ENCODE results near the gene NME5. TPM values are rescaled to one million over a fixed set of nuclear protein-coding genes. Genes with fewer than 3 reads are reported as not detected.

The NME5 gene
- total and polyA plus RNA-seq, 2 of the 13 experiments (the other 11 are each of a cell fraction or from before 2014, with no cell fraction given), result 0.18 TPM; not detected in 1

GRCh38 chr5:138178516-138179276, 39.5 kb upstream of the NME5 start, which contains the start of the genes BRD8 and KIF20A (continued):
- TF ChIP-seq ARID5B (CRISPR knock-in tag; IDR thresholded peaks at IDR 0.05) (0 out of 2 replicates have a peak, but pooled peaks have one; percentile 2), CREM (IDR thresholded peaks at IDR 0.05) (peak; percentile 91), CREM (CRISPR knock-in tag; IDR thresholded peaks at IDR 0.05) (no peak), HOMEZ (CRISPR knock-in tag; IDR thresholded peaks at IDR 0.05; ENCODE audit: low read depth) (no peak; the same call in 1 of the 2 replicates), ISX (CRISPR knock-in tag; conservative IDR thresholded peaks at IDR 0.05) (peak; percentile 59; the same call in 1 of the 2 replicates), ZMYM4 (CRISPR knock-in tag; IDR thresholded peaks at IDR 0.05) (peak; percentile 63), ZFP1 (CRISPR knock-in tag; IDR thresholded peaks at IDR 0.05) (0 out of 2 replicates have a peak, but pooled peaks have one; percentile 53), NFYB (CRISPR knock-in tag; IDR thresholded peaks at IDR 0.05) (peak; percentile 94), TARDBP (CRISPR knock-in tag; IDR thresholded peaks at IDR 0.05) (peak; percentile 52), ZNF614 (CRISPR knock-in tag; IDR thresholded peaks at IDR 0.05; ENCODE audit: borderline replicate concordance) (peak; percentile 17), NR2F1 (CRISPR knock-in tag; IDR thresholded peaks at IDR 0.05) (0 out of 4 replicates have a peak, but pooled peaks of 1 of the 2 experiments have one; percentile 10), NR2C2 (CRISPR knock-in tag; IDR thresholded peaks at IDR 0.05; ENCODE audit: borderline replicate concordance) (peak; percentile 99), EP300 (IDR thresholded peaks at IDR 0.05; ENCODE audit: low read depth in 2 of 2, low read length in 2 of 2) (peak in 1 of 2 experiments; percentile 42; a peak in 1 of 4 replicates), EP300 (CRISPR knock-in tag; IDR thresholded peaks at IDR 0.05; ENCODE audit: borderline replicate concordance) (no peak), GATAD1 (CRISPR knock-in tag; IDR thresholded peaks at IDR 0.05) (peak; percentile 86), ZNF547 (CRISPR knock-in tag; IDR thresholded peaks at IDR 0.05) (no peak), HOXD1 (CRISPR knock-in tag; IDR thresholded peaks at IDR 0.05) (no peak), ZNF556 (CRISPR knock-in tag; IDR thresholded peaks at IDR 0.05; ENCODE audit: borderline replicate concordance) (peak; percentile 82; the same call in 1 of the 2 replicates), ZNF337 (CRISPR knock-in tag; IDR thresholded peaks at IDR 0.05; ENCODE audit: borderline replicate concordance, low read depth) (no peak), ZNF773 (CRISPR knock-in tag; IDR thresholded peaks at IDR 0.05; ENCODE audit: borderline replicate concordance) (peak; percentile 19; the same call in 1 of the 2 replicates), ZBTB7B (CRISPR knock-in tag; IDR thresholded peaks at IDR 0.05) (no peak; the same call in 1 of the 2 replicates), POGK (CRISPR knock-in tag; conservative IDR thresholded peaks at IDR 0.05) (no peak), MIER2 (CRISPR knock-in tag; IDR thresholded peaks at IDR 0.05) (no peak; the same call in 1 of the 2 replicates), ELF3 (CRISPR knock-in tag; IDR thresholded peaks at IDR 0.05) (peak; percentile 5; the same call in 1 of the 2 replicates)
